HepG2 (cell line): ENCODE data around the gene FXYD4. TPM values are rescaled to one million over a fixed set of nuclear protein-coding genes. Genes with fewer than 3 reads are reported as not detected.
A peak's percentile ranks its signal among the peaks of the same experiment; 100 is the strongest.

Experiments used
- CEBPG ChIP-seq: IDR thresholded peaks from 2 replicates; pipeline ENCODE4 v1.6.1; 2016
- GATA4 ChIP-seq: sonication (generic); IDR thresholded peaks from 2 replicates; pipeline ENCODE4 v1.6.1; 2016; ENCODE audit warnings: antibody characterized with exemption, low read depth, borderline replicate concordance
- KMT2B ChIP-seq: IDR thresholded peaks from 2 replicates; pipeline ENCODE4 v1.6.1; 2016; ENCODE audit warnings: missing genetic modification reagents, missing compliant biosample characterization
- REPIN1 ChIP-seq: sonication (generic); formaldehyde crosslinking; IDR thresholded peaks from 2 replicates; pipeline ENCODE4 v1.8.0; 2022; ENCODE audit warnings: missing genetic modification reagents, low read depth, mild to moderate bottlenecking, borderline replicate concordance
- TEAD2 ChIP-seq: sonication (generic); formaldehyde crosslinking; IDR thresholded peaks from 2 replicates; pipeline ENCODE4 v1.9.0; 2021; ENCODE audit warnings: missing genetic modification reagents
- TMF1 ChIP-seq: sonication (generic); formaldehyde crosslinking; IDR thresholded peaks from 2 replicates; pipeline ENCODE4 v1.8.1; 2022; ENCODE audit warnings: low read depth, missing genetic modification reagents
- ZNF430 ChIP-seq: sonication (generic); formaldehyde crosslinking; IDR thresholded peaks from 2 replicates; pipeline ENCODE4 v1.9.0; 2021; ENCODE audit warnings: mild to moderate bottlenecking, missing genetic modification reagents
- ZNF563 ChIP-seq: sonication (generic); formaldehyde crosslinking; IDR thresholded peaks from 2 replicates; pipeline ENCODE4 v1.8.0; 2022; ENCODE audit warnings: mild to moderate bottlenecking, moderate library complexity, missing genetic modification reagents
- polyA plus RNA-seq, 8 experiments: library from polyadenylated mRNA; depleted of rRNA in 3 of 8; stranded (reverse) in 7 of 8; unstranded in 1 of 8; fragments of >200 nt; fragmentation: Illumina TruSeq in 4 of 8; extraction: Trizol in 4 of 8; gene quantifications; 2 replicates each; pipeline versions ENCODE4 v1.2.1 to v1.2.3, GENCODE V29; 2011 to 2016; ENCODE audit warnings: low read depth in 4 of 8, missing spikeins in 1 of 8, mixed read lengths in 1 of 8; ENCODE audit not compliant: insufficient read depth in 1 of 8
- total RNA-seq, 5 experiments: library from RNA; depleted of rRNA; stranded (reverse); fragments of >200 nt; fragmentation: Illumina TruSeq; extraction: Trizol; gene quantifications; 2 replicates each; pipeline ENCODE4 v1.2.3, GENCODE V29; 2016; ENCODE audit warnings: low read depth in 1 of 5
- TF ChIP-seq, protein P1 (sequence below), 2 experiments: sonication (generic) in 1 of 2; formaldehyde crosslinking in 1 of 2; IDR thresholded peaks; 2 replicates each; pipeline versions ENCODE4 v1.4.0 to v1.6.1; 2018 to 2020; ENCODE audit warnings: missing genetic modification reagents in 2 of 2, borderline replicate concordance in 1 of 2, low read depth in 1 of 2, mild to moderate bottlenecking in 1 of 2, missing biosample characterization in 1 of 2
- TF ChIP-seq, protein P2 (sequence below): sonication (generic); formaldehyde crosslinking; IDR thresholded peaks from 2 replicates; pipeline ENCODE4 v1.4.0; 2020; ENCODE audit warnings: missing genetic modification reagents
- TF ChIP-seq, protein P3 (sequence below), 2 experiments: sonication (generic) in 1 of 2; formaldehyde crosslinking in 1 of 2; IDR thresholded peaks; 2 replicates each; pipeline versions ENCODE4 v1.4.0 to v1.6.1; 2016 to 2020; ENCODE audit warnings: borderline replicate concordance in 1 of 2, low read depth in 1 of 2, mild to moderate bottlenecking in 1 of 2, missing genetic modification reagents in 1 of 2
- TF ChIP-seq, protein P4 (sequence below): fragments of 450-650 bp; IDR thresholded peaks from 2 replicates; pipeline ENCODE4 v1.6.1; 2017
- TF ChIP-seq, protein P5 (sequence below): sonication (generic); formaldehyde crosslinking; conservative IDR thresholded peaks from 2 replicates; pipeline ENCODE4 v1.4.0; 2020; ENCODE audit warnings: missing genetic modification reagents

The FXYD4 gene
- total and polyA plus RNA-seq, 2 of the 13 experiments (the other 11 are each of a cell fraction or from before 2014, with no cell fraction given): not detected

DNA sequence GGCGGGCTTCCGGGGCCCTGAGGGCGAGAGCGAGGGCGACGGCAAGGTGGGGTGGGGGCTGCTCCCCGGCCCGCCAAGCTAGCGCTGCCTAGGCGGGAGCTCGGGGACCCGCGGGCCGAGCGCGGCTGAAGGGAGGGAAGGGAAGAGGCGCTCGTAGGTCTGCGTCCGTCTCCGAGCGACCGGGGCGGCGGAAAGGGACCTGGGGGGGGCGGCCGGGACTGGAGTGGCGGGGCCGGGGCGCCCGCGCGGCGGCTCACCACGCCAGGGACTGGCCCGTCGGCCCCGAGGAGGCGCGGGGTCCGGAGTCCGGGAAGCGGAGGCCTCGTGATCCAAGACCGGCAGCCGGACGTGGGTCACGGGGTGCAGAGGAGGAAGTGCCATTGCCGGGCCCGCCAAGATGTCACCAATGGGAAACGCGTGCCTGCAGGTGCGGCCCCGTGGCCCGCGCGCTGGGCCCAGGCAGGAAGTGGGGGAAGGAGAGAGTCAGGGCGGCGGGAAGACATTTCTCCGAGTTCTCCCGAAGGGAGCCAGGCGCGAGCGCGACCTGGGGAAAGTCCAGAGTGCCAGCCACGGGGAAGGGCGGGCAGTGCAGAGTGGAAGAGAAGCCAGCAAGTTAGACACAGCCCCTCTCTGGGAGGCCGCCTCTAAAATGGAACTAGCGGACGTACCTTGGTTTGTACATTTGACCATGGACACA lies 25.6 kb downstream of the FXYD4 start (continued):
- TF ChIP-seq, protein P1, sequence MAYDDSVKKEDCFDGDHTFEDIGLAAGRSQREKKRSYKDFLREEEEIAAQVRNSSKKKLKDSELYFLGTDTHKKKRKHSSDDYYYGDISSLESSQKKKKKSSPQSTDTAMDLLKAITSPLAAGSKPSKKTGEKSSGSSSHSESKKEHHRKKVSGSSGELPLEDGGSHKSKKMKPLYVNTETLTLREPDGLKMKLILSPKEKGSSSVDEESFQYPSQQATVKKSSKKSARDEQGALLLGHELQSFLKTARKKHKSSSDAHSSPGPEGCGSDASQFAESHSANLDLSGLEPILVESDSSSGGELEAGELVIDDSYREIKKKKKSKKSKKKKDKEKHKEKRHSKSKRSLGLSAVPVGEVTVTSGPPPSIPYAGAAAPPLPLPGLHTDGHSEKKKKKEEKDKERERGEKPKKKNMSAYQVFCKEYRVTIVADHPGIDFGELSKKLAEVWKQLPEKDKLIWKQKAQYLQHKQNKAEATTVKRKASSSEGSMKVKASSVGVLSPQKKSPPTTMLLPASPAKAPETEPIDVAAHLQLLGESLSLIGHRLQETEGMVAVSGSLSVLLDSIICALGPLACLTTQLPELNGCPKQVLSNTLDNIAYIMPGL (CRISPR knock-in tag; IDR thresholded peaks at IDR 0.05; ENCODE audit: borderline replicate concordance in 1 of 2, low read depth in 1 of 2): peak in 1 of 2 experiments; percentile 81; a peak in 1 of 4 replicates
- TF ChIP-seq KMT2B (CRISPR knock-in tag) (peak; percentile 81), ZNF430 (peak; percentile 67; the same call in 1 of the 2 replicates), ZNF563 (peak; percentile 89), GATA4 (peak; percentile 10; the same call in 1 of the 2 replicates), REPIN1 (CRISPR knock-in tag) (peak; percentile 88), TMF1 (CRISPR knock-in tag) (no peak), CEBPG (CRISPR knock-in tag) (peak; percentile 54; the same call in 1 of the 2 replicates), TEAD2 (no peak)
- TF ChIP-seq, protein P2, sequence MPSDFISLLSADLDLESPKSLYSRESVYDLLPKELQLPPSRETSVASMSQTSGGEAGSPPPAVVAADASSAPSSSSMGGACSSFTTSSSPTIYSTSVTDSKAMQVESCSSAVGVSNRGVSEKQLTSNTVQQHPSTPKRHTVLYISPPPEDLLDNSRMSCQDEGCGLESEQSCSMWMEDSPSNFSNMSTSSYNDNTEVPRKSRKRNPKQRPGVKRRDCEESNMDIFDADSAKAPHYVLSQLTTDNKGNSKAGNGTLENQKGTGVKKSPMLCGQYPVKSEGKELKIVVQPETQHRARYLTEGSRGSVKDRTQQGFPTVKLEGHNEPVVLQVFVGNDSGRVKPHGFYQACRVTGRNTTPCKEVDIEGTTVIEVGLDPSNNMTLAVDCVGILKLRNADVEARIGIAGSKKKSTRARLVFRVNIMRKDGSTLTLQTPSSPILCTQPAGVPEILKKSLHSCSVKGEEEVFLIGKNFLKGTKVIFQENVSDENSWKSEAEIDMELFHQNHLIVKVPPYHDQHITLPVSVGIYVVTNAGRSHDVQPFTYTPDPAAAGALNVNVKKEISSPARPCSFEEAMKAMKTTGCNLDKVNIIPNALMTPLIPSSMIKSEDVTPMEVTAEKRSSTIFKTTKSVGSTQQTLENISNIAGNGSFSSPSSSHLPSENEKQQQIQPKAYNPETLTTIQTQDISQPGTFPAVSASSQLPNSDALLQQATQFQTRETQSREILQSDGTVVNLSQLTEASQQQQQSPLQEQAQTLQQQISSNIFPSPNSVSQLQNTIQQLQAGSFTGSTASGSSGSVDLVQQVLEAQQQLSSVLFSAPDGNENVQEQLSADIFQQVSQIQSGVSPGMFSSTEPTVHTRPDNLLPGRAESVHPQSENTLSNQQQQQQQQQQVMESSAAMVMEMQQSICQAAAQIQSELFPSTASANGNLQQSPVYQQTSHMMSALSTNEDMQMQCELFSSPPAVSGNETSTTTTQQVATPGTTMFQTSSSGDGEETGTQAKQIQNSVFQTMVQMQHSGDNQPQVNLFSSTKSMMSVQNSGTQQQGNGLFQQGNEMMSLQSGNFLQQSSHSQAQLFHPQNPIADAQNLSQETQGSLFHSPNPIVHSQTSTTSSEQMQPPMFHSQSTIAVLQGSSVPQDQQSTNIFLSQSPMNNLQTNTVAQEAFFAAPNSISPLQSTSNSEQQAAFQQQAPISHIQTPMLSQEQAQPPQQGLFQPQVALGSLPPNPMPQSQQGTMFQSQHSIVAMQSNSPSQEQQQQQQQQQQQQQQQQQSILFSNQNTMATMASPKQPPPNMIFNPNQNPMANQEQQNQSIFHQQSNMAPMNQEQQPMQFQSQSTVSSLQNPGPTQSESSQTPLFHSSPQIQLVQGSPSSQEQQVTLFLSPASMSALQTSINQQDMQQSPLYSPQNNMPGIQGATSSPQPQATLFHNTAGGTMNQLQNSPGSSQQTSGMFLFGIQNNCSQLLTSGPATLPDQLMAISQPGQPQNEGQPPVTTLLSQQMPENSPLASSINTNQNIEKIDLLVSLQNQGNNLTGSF: peak; percentile 96
- TF ChIP-seq, protein P3, sequence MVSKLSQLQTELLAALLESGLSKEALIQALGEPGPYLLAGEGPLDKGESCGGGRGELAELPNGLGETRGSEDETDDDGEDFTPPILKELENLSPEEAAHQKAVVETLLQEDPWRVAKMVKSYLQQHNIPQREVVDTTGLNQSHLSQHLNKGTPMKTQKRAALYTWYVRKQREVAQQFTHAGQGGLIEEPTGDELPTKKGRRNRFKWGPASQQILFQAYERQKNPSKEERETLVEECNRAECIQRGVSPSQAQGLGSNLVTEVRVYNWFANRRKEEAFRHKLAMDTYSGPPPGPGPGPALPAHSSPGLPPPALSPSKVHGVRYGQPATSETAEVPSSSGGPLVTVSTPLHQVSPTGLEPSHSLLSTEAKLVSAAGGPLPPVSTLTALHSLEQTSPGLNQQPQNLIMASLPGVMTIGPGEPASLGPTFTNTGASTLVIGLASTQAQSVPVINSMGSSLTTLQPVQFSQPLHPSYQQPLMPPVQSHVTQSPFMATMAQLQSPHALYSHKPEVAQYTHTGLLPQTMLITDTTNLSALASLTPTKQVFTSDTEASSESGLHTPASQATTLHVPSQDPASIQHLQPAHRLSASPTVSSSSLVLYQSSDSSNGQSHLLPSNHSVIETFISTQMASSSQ (IDR thresholded peaks at IDR 0.05; ENCODE audit: low read depth): no peak; the same call in 1 of the 2 replicates
- TF ChIP-seq, protein P3 (CRISPR knock-in tag; IDR thresholded peaks at IDR 0.05; ENCODE audit: borderline replicate concordance): peak; percentile 68
- TF ChIP-seq, protein P4, sequence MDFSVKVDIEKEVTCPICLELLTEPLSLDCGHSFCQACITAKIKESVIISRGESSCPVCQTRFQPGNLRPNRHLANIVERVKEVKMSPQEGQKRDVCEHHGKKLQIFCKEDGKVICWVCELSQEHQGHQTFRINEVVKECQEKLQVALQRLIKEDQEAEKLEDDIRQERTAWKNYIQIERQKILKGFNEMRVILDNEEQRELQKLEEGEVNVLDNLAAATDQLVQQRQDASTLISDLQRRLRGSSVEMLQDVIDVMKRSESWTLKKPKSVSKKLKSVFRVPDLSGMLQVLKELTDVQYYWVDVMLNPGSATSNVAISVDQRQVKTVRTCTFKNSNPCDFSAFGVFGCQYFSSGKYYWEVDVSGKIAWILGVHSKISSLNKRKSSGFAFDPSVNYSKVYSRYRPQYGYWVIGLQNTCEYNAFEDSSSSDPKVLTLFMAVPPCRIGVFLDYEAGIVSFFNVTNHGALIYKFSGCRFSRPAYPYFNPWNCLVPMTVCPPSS: no peak
- TF ChIP-seq, protein P5, sequence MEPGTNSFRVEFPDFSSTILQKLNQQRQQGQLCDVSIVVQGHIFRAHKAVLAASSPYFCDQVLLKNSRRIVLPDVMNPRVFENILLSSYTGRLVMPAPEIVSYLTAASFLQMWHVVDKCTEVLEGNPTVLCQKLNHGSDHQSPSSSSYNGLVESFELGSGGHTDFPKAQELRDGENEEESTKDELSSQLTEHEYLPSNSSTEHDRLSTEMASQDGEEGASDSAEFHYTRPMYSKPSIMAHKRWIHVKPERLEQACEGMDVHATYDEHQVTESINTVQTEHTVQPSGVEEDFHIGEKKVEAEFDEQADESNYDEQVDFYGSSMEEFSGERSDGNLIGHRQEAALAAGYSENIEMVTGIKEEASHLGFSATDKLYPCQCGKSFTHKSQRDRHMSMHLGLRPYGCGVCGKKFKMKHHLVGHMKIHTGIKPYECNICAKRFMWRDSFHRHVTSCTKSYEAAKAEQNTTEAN (CRISPR knock-in tag): peak; percentile 95
